HG02642 (cell line): ENCODE data around the gene ROGDI.
A peak's percentile ranks its signal among the peaks of the same experiment; 100 is the strongest.

Experiments used
- ATAC-seq: cut with Tn5 transposase; IDR thresholded peaks from one replicate; pipeline ENCODE4 v1.9.1; 2021; ENCODE audit warnings: mild to moderate bottlenecking; ENCODE audit not compliant: unreplicated experiment, poor library complexity

ROGDI gene

DNA sequence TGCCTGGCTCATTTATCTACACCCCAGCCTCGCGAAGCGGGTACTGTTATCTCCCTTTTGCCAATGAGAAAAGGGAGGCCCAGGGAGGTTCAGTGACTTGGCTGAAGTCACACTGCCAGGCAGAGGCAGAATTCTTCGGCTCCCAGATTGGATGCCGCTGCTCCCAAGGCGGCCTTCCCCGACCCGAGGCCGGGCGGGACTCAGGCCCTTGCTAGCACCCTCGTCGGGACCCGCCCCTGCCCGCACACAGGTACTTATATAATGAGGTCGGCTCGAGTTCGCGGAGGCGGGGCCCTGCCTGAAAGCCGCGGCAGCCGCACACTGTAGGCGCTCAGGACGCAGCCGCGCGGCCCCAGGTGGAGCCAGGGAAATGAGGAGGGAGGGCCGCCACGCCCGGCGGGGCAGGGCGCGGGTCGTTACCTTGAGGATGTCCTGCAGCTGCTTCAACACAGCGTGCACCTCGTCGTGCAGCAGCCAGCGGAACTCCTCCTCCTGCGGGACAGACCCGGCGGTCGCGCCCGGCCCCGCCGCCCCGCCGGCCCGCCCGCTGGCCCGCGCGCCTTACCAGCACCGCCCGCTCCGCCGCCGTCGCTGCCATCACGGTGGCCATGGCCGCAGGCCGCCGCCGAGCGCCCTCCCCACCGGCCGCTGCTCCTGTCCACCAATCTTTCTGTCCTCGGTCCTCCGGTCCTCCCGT, at the start of gene ROGDI:
ROGDI (minus strand) TSS at position 672 of the 697 bp plus-strand sequence; CDS start at position 610, 62 bp downstream.
- peak; percentile 55 for ATAC-seq

- ATAC-seq, result no peak
Measured at GRCh38 chr16:4850211-4850610, 47.8 kb upstream of the ROGDI start.

DNA sequence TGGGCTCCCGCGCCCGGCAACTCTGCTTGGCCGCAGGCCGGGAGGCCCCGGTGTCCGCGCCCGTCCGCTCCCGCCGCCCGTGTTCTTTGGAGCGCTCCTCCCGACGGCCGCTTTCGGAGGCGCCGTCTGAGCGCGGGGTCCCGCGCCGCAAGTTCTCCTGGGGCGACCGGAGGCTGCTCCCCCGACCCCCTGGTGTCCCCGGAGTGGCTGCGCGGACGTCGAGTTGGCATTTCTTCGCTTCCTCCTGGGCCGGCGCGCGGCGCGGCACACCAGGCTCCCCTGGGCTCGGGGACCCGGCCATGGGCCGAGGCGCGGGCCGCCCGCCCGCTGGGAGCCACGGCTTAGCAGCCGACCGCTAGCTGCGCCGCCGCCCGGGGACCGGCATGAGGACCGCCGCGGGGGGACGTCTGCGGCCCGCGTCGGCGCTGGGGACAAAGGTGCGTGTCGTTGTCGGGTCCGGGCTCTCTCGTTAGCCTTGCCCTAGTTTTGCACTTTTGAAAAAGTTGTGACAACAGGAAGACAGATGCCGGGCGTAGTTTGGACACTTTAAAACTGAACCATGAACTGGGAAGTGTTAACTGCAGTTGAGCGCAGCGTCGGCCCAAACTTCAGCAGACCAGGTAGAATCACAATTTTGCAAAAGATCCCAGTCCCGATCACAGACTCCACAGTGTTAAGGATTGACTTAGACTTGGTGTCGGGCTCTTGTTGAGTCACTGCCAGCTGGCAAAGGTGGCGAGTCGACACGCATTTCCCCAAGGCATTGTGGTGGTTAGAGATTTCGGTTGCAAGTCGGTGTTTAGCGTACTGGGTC, 45.5 kb upstream of the ROGDI start:
- ATAC-seq, result peak; percentile 30

GRCh38 chr16:4846901-4847773, 44.7 kb upstream of the ROGDI start, which contains the start of the genes GLYR1 and UBN1:
GLYR1 (minus strand) TSS chr16:4847288; CDS start chr16:4847265, 23 bp downstream.
UBN1 (plus strand) TSS chr16:4847481; CDS start chr16:4852918, 5,437 bp downstream.
- peak; percentile 89 for ATAC-seq

DNA sequence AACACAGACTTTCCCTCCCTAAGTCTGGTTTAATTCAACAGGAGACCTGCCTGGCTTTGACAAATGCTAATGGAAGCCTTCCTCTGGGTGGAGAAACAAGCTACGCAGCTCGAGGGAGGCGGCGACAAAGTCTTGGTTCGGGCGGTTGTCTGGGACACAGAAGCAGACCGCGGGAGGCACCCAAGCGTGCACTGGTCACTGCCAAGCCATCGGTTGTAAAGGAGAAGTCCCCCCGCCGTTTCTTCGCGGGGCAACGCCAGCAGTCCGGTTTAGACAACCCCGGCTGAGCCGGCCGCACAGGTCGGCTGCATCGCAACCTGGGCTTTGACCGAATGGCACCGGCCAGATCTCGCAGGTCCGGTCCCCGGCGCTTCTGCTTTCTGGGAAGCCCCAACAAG, 44.1 kb upstream of the ROGDI start:
- ATAC-seq, result peak; percentile 13

- ATAC-seq, result no peak
Measured at GRCh38 chr16:4840984-4841383, 38.6 kb upstream of the ROGDI start.

GRCh38 chr16:4839942-4840341, 37.5 kb upstream of the ROGDI start:
- no peak for ATAC-seq

GRCh38 chr16:4837733-4838501, 35.5 kb upstream of the ROGDI start:
- no peak for ATAC-seq

- ATAC-seq, result no peak
Measured at GRCh38 chr16:4836727-4837126, 34.3 kb upstream of the ROGDI start.

GRCh38 chr16:4833584-4833983, 31.2 kb upstream of the ROGDI start:
- ATAC-seq, result no peak

GRCh38 chr16:4832698-4833343, 30.4 kb upstream of the ROGDI start:
- ATAC-seq, result no peak

GRCh38 chr16:4831616-4832015, 29.2 kb upstream of the ROGDI start:
- no peak for ATAC-seq

DNA sequence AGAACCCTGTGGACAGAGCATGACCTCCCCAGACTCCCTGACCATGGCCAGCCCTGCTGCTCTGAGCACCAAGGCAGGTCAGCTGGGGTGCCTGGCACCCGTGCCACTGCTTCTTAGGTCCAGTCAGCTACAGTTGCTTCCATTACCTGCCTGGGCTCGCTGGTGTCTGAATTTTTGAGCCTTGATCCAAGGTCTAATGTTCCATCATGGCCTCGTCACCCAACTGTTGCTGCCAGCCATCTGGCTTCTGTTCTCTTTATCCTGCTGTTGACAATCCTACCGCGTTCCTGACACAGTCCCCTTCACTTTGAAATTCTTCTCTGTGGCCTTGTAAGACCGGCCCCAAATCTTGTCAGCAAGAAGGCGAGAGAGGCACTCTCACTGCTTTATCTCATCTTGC, 28.0 kb upstream of the ROGDI start:
- no peak for ATAC-seq

GRCh38 chr16:4828567-4829321, 26.3 kb upstream of the ROGDI start:
- ATAC-seq, result no peak

DNA sequence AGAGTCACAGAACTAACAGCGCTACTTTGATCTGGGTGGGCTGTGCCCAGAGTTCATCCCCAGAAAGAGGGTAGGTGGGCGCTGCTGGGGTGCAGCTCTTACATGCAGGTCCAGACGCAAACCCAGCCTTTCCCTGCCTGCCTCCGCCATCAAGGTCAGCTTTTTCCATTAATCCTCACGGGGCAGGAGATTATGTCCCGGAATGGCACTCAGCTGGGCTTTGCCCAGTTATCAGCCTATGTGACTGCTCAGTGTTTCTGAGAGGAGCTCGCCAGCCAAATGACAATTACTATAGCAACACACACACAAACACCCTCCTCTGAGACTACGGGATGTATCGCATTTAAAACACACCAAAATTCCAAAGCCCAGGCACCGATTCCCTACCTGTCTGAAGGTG, 24.5 kb upstream of the ROGDI start:
- ATAC-seq, result no peak

DNA sequence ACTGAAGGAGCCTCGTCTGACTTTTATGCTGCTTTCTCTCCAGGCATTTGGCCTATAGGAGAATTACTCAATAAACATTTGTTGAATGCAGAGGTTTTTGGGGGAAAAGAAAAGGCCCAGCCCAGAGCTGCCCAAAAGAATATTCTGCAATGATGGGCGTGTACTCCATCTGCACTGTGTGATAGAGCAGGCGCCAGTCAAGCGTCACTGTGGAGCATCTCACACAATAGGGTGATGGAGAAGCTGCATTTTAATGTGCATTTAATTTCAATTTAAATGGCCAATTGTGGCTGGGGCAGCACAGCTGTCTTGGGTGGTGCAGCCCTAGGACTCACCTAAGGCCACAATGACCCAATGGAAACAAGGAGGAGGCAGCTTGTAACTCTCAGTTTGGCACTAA, 24.1 kb upstream of the ROGDI start:
- no peak for ATAC-seq

- ATAC-seq, result no peak
Measured at GRCh38 chr16:4825196-4825595, 22.8 kb upstream of the ROGDI start.

DNA sequence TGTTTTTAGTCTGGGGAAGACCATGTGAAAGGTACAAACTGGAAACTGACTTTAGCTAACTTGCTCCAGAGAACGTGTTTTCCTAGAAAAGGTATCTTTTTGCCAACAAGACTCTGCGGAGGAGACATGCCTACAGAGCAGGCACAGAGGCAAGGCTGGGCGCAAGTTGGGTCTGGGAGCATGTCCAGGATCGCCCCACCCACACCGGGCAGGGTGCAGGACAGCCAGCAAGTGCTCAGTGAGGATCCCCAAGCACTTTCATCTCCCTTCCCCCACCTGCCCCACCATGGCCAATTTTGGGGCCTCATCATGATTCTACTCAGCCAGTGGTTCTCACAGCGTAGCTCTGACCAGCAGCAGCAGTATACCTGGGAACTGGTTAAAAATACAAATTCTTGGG, 18.2 kb upstream of the ROGDI start:
- ATAC-seq, result no peak
